Mononuclear cell (primary cell): ENCODE measurements around the gene LILRB5. TPM values are rescaled to one million over a fixed set of nuclear protein-coding genes. Genes with fewer than 3 reads are reported as not detected.
A peak's percentile ranks its signal among the peaks of the same experiment; 100 is the strongest.

ENCODE experiments used
- H3K27me3 ChIP-seq: 2 replicates; pipeline ENCODE4 v1.6.0; 2011; ENCODE audit warnings: low read length, control low read depth; ENCODE audit not compliant: insufficient read depth
- H3K4me1 ChIP-seq: 2 replicates; pipeline ENCODE4 v1.5.1; 2011; ENCODE audit warnings: mild to moderate bottlenecking, low read length, control low read depth; ENCODE audit not compliant: insufficient read depth
- H3K4me3 ChIP-seq: 2 replicates; pipeline ENCODE4 v1.5.1; 2011; ENCODE audit warnings: mild to moderate bottlenecking, low read length, moderate library complexity
- H3K9me3 ChIP-seq: 2 replicates; pipeline ENCODE4 v1.5.1; 2011; ENCODE audit warnings: low read depth, mild to moderate bottlenecking, control low read depth, low read length
- total RNA-seq: library from RNA; depleted of rRNA; stranded (reverse); fragments of >200 nt; gene quantifications from one replicate; pipeline ENCODE4 v1.2.3, GENCODE V29; 2012

LILRB5 gene
- total RNA-seq, 1 donor = 0.10 TPM

- Histone ChIP-seq H3K27me3 (no peaks in the 10 kb centered on the region), H3K4me1 (peaks cover 81% of the 10 kb centered on the region), H3K4me3 (peak overlapping the region; percentile 59), H3K9me3 (no peaks in the 10 kb centered on the region)
Measured at GRCh38 chr19:54203151-54203611, 53.9 kb downstream of the LILRB5 start.

- H3K4me3 ChIP-seq = peak overlapping the region; percentile 59
- no peaks in the 10 kb centered on the region for H3K27me3 ChIP-seq
- peaks cover 69% of the 10 kb centered on the region for H3K4me1 ChIP-seq
- no peaks in the 10 kb centered on the region for H3K9me3 ChIP-seq
Measured at GRCh38 chr19:54201980-54202379, 55.1 kb downstream of the LILRB5 start.

GRCh38 chr19:54201172-54201701, 55.8 kb downstream of the LILRB5 start:
- H3K27me3 ChIP-seq = no peaks in the 10 kb centered on the region
- H3K9me3 ChIP-seq = no peaks in the 10 kb centered on the region
- peak overlapping the region; percentile 59 for H3K4me3 ChIP-seq
- H3K4me1 ChIP-seq = peaks cover 61% of the 10 kb centered on the region

Other genes with a start within 250 kb of the LILRB5 start
- gene VSTM1, start 193.4 kb downstream of the LILRB5 start, total RNA-seq = 12.4 TPM
- gene TARM1, start 175.9 kb downstream of the LILRB5 start, total RNA-seq = 0.21 TPM
- 8.7 TPM for gene OSCAR, start 156.5 kb downstream of the LILRB5 start, total RNA-seq
- 6.9 TPM for gene NDUFA3, start 154.4 kb downstream of the LILRB5 start, total RNA-seq
- gene TFPT, start 141.6 kb downstream of the LILRB5 start, total RNA-seq = 5.7 TPM
- gene PRPF31, start 141.5 kb downstream of the LILRB5 start, total RNA-seq = 27.8 TPM
- 8.1 TPM for gene CNOT3, start 119.5 kb downstream of the LILRB5 start, total RNA-seq
- gene LENG1, start 97.6 kb downstream of the LILRB5 start, total RNA-seq = 11.9 TPM
- 0.31 TPM for gene TMC4, start 84.1 kb downstream of the LILRB5 start, total RNA-seq
- gene MBOAT7, start 67.7 kb downstream of the LILRB5 start, total RNA-seq = 30.3 TPM
- gene TSEN34, start 66.0 kb downstream of the LILRB5 start, total RNA-seq = 15.5 TPM
- 2,589 TPM for gene RPS9, start 56.4 kb downstream of the LILRB5 start, total RNA-seq
- 51.4 TPM for gene LILRB3, start 34.3 kb downstream of the LILRB5 start, total RNA-seq
- gene LILRA6, start 14.5 kb downstream of the LILRB5 start, total RNA-seq = 16.9 TPM
- gene LILRB2, start 23.8 kb upstream of the LILRB5 start, total RNA-seq = 27.3 TPM
- gene LILRA5, start 55.9 kb upstream of the LILRB5 start, total RNA-seq = 191 TPM
- gene LILRA4, start 81.9 kb upstream of the LILRB5 start, total RNA-seq = 4.0 TPM
- gene LAIR1, start 107.7 kb upstream of the LILRB5 start, total RNA-seq = 40.7 TPM
- 0.31 TPM for gene TTYH1, start 158.2 kb upstream of the LILRB5 start, total RNA-seq
- gene LENG8, start 191.9 kb upstream of the LILRB5 start, total RNA-seq = 123 TPM
- gene LENG9, start 206.5 kb upstream of the LILRB5 start, total RNA-seq = 3.3 TPM
- not detected for gene CDC42EP5, start 216.0 kb upstream of the LILRB5 start, total RNA-seq
- gene LAIR2, start 245.6 kb upstream of the LILRB5 start, total RNA-seq = 2.8 TPM